Activated T-helper 1 cell treated with anti-CD3 and anti-CD28 coated beads, Interleukin-12 subunit alpha, Interleukin-12 subunit beta, Interleukin-2, Interleukin-4 antibody, amounts not matched to agents 30 ng/mL and 10 ng/mL and 1 ng/mL, durations not matched to agents 14 hours and 24 hours and 36 hours (primary cell): ENCODE results near the gene ST6GALNAC3. TPM values are rescaled to one million over a fixed set of nuclear protein-coding genes. Genes with fewer than 3 reads are reported as not detected.

ENCODE experiments used
- DNase-seq: peaks from one replicate; pipeline ENCODE4 v3.0.0; 2021; ENCODE audit warnings: low spot score
- H3K27ac Mint-ChIP-seq: one replicate; pipeline ENCODE4 v1.8.0; 2021; ENCODE audit warnings: mild to moderate bottlenecking, mixed read lengths
- H3K27me3 Mint-ChIP-seq: one replicate; pipeline ENCODE4 v1.8.0; 2022; ENCODE audit warnings: mild to moderate bottlenecking, moderate library complexity, mixed read lengths; ENCODE audit not compliant: insufficient read depth
- H3K36me3 Mint-ChIP-seq: one replicate; pipeline ENCODE4 v1.8.0; 2021; ENCODE audit warnings: low read depth, mixed read lengths
- H3K4me1 Mint-ChIP-seq: one replicate; pipeline ENCODE4 v1.8.0; 2021; ENCODE audit warnings: low read depth, mixed read lengths
- H3K4me3 Mint-ChIP-seq: one replicate; pipeline ENCODE4 v1.8.0; 2021; ENCODE audit warnings: mild to moderate bottlenecking, moderate library complexity, mixed read lengths
- H3K9me3 Mint-ChIP-seq: one replicate; pipeline ENCODE4 v1.8.0; 2021; ENCODE audit warnings: mixed read lengths
- intact Hi-C: fragments of 100-400 bp; cut with micrococcal nuclease; formaldehyde crosslinking; loops from one replicate; pipeline ENCODE4 v1.15.1; 2024
- total RNA-seq: library from RNA; stranded (reverse); gene quantifications from 2 replicates; pipeline ENCODE4 v1.2.3, GENCODE V29; 2022

Gene ST6GALNAC3
- total RNA-seq, 1 donor from 2014 or later = not detected

- no peaks in the 10 kb centered on the region for H3K4me1 Mint-ChIP-seq
- no peak for DNase-seq
- intact Hi-C loops = no loop called here
- H3K9me3 Mint-ChIP-seq = no peaks in the 10 kb centered on the region
- H3K27ac Mint-ChIP-seq = no peak overlapping the region
- no peak overlapping the region for H3K4me3 Mint-ChIP-seq
- H3K27me3 Mint-ChIP-seq = no peaks in the 10 kb centered on the region
- no peaks in the 10 kb centered on the region for H3K36me3 Mint-ChIP-seq
Measured at GRCh38 chr1:76682138-76682537, 607.6 kb downstream of the ST6GALNAC3 start.

Other genes with a start within 250 kb of the ST6GALNAC3 start
- not detected in 2 replicates for gene ASB17, start 142.3 kb upstream of the ST6GALNAC3 start, total RNA-seq